GF-D8 (cell line): ENCODE data around the gene GNB4.

ENCODE experiments used
- DNase-seq: peaks from one replicate; lab custom pipeline; 2025; lab: John Stamatoyannopoulos, UW

GNB4 gene

GRCh38 chr3:179436517-179436916 lies 14.8 kb downstream of the GNB4 start:
- DNase-seq = peak; percentile 63

- DNase-seq = no peak
Measured at GRCh38 chr3:179432451-179432850, 18.8 kb downstream of the GNB4 start.

- peak; percentile 53 for DNase-seq
Measured at GRCh38 chr3:179432021-179432420, 19.2 kb downstream of the GNB4 start.

- no peak for DNase-seq
Measured at GRCh38 chr3:179430277-179430870, 20.9 kb downstream of the GNB4 start.

- DNase-seq = no peak
Measured at GRCh38 chr3:179428876-179429548, 22.3 kb downstream of the GNB4 start.

- DNase-seq = no peak
Measured at GRCh38 chr3:179425075-179425474, 26.2 kb downstream of the GNB4 start.

GRCh38 chr3:179421500-179421899 lies 29.8 kb downstream of the GNB4 start:
- no peak for DNase-seq

- no peak for DNase-seq
Measured at GRCh38 chr3:179418610-179419009, 32.7 kb downstream of the GNB4 start.

GRCh38 chr3:179416681-179417080 lies 34.6 kb downstream of the GNB4 start:
- DNase-seq = no peak

GRCh38 chr3:179415377-179415776 lies 35.9 kb downstream of the GNB4 start:
- DNase-seq = no peak

- DNase-seq = no peak
Measured at GRCh38 chr3:179414804-179415203, 36.5 kb downstream of the GNB4 start.

GRCh38 chr3:179410999-179411398 lies 40.3 kb downstream of the GNB4 start:
- no peak for DNase-seq

GRCh38 chr3:179410331-179410730 lies 40.9 kb downstream of the GNB4 start:
- DNase-seq = no peak

GRCh38 chr3:179404307-179404706 lies 47.0 kb downstream of the GNB4 start:
- no peak for DNase-seq

- DNase-seq = no peak
Measured at GRCh38 chr3:179402963-179403362, 48.3 kb downstream of the GNB4 start.

- no peak for DNase-seq
Measured at GRCh38 chr3:179401561-179401960, 49.7 kb downstream of the GNB4 start.

GRCh38 chr3:179398574-179399231 lies 52.6 kb downstream of the GNB4 start:
- no peak for DNase-seq

- DNase-seq = no peak
Measured at GRCh38 chr3:179391906-179392305, 59.4 kb downstream of the GNB4 start.

GRCh38 chr3:179376474-179376873 lies 74.8 kb downstream of the GNB4 start:
- no peak for DNase-seq

GRCh38 chr3:179375091-179375999 lies 75.9 kb downstream of the GNB4 start:
- no peak for DNase-seq

GRCh38 chr3:179373938-179374337 lies 77.3 kb downstream of the GNB4 start:
- DNase-seq = no peak

GRCh38 chr3:179369621-179370020 lies 81.6 kb downstream of the GNB4 start:
- DNase-seq = no peak
